DOHH2 (cell line): ENCODE data around the gene FAAP100.

Experiments
- CTCF ChIP-seq: fragments of 200-600 bp; sonication (generic); IDR thresholded peaks from one replicate; pipeline ENCODE4 v1.5.1; 2014; ENCODE audit warnings: antibody characterized with exemption, mild to moderate bottlenecking, low read depth, low read length; ENCODE audit not compliant: poor library complexity, severe bottlenecking
- EZH2phosphoT487 ChIP-seq: fragments of 200-600 bp; sonication (generic); IDR thresholded peaks from 2 replicates; pipeline ENCODE4 v1.6.1; 2017; ENCODE audit warnings: borderline replicate concordance, mild to moderate bottlenecking, antibody characterized with exemption, low read length, moderate library complexity, mixed read lengths

- TF ChIP-seq CTCF, result no peak
- TF ChIP-seq EZH2phosphoT487, result no peak
Measured at GRCh38 chr17:81527591-81528383, 24.4 kb downstream of the FAAP100 start, which contains the start of gene FSCN2.
